ACC112 (cell line): Measurements from ENCODE around the gene TUSC2.

Source experiments
- H2AFZ ChIP-seq: fragments of 200-600 bp; sonication (generic); one replicate; pipeline ENCODE4 v1.6.0; 2017; ENCODE audit warnings: antibody characterized with exemption, low read length; ENCODE audit not compliant: unreplicated experiment
- H3K27ac ChIP-seq: fragments of 200-600 bp; sonication (generic); 2 replicates; pipeline ENCODE4 v1.5.1; 2014; ENCODE audit warnings: low read depth, mild to moderate bottlenecking, antibody characterized with exemption, low read length, moderate library complexity
- H3K27me3 ChIP-seq: fragments of 200-600 bp; sonication (generic); 2 replicates; pipeline ENCODE4 v1.6.1; 2014; ENCODE audit warnings: mild to moderate bottlenecking, antibody characterized with exemption, low read length, moderate library complexity, mixed read lengths; ENCODE audit not compliant: insufficient read depth
- H3K36me3 ChIP-seq: fragments of 200-600 bp; sonication (generic); 2 replicates; pipeline ENCODE4 v1.6.1; 2016; ENCODE audit warnings: mild to moderate bottlenecking, antibody characterized with exemption, low read length, moderate library complexity, mixed read lengths; ENCODE audit not compliant: insufficient read depth
- H3K4me1 ChIP-seq: fragments of 200-600 bp; sonication (generic); one replicate; pipeline ENCODE4 v1.6.1; 2016; ENCODE audit warnings: low read length, mixed read lengths; ENCODE audit not compliant: insufficient read depth, unreplicated experiment, control insufficient read depth
- H3K4me3 ChIP-seq: fragments of 200-600 bp; sonication (generic); 2 replicates; pipeline ENCODE4 v1.5.1; 2014; ENCODE audit warnings: mild to moderate bottlenecking, low read depth, low read length
- H3K79me2 ChIP-seq: fragments of 200-600 bp; sonication (generic); one replicate; pipeline ENCODE4 v1.6.0; 2016; ENCODE audit warnings: low read length; ENCODE audit not compliant: control insufficient read depth, unreplicated experiment, insufficient read depth

TUSC2 gene

DNA sequence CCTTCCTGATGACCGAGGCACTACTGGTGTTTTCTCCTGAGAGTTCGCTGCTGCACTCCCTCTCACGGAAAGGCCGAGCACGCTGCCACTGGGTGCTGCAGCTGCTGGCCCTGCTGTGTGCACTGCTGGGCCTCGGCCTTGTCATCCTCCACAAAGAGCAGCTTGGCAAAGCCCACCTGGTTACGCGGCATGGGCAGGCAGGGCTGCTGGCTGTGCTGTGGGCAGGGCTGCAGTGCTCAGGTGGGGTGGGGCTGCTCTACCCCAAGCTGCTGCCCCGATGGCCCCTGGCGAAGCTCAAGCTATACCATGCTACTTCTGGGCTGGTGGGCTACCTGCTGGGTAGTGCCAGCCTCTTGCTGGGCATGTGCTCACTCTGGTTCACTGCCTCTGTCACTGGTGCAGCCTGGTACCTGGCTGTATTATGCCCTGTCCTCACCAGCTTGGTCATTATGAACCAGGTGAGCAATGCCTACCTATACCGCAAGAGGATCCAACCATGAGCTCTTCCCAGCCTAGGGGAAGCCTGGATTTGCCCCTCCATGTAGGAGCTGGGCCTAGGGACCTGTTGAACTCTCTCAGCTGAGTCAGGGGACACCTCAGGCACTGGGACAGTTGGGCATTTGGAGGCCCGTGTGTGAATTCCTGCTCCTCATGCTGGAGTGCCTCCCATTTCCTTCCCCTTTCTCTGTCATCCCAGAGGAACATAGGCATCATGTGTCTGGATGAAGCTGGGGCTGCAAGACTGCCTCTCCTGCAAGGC lies 25.4 kb upstream of the TUSC2 start:
- Histone ChIP-seq H3K27me3 (no peaks in the 10 kb centered on the region), H3K4me1 (peaks cover 41% of the 10 kb centered on the region), H3K36me3 (no peaks in the 10 kb centered on the region), H2AFZ (no peak overlapping the region), H3K4me3 (no peak overlapping the region), H3K79me2 (peaks cover 62% of the 10 kb centered on the region), H3K27ac (peak overlapping the region; percentile 21)

DNA sequence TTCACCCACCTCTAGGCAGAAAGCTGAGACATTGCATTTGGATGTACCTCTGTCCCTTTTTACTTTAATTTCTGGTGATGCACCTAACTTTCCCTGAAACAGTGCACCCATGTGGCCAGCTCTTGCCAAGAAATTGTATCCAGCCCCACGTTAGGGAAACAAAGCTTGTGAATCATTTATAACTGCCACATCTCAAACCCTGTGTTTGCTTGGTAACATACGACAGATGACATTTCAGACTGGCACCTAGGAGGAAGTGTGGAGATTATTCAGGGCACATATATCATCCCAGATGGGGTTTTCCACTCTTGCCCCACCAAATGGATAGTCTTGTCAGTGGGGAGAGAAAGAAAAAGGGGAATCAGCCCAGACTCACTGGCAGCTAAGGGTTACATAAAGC lies 24.8 kb upstream of the TUSC2 start:
- Histone ChIP-seq H3K79me2 (peaks cover 56% of the 10 kb centered on the region), H2AFZ (no peak overlapping the region), H3K4me3 (no peak overlapping the region), H3K36me3 (no peaks in the 10 kb centered on the region), H3K27me3 (no peaks in the 10 kb centered on the region), H3K27ac (peak overlapping the region; percentile 21), H3K4me1 (peaks cover 37% of the 10 kb centered on the region)

DNA sequence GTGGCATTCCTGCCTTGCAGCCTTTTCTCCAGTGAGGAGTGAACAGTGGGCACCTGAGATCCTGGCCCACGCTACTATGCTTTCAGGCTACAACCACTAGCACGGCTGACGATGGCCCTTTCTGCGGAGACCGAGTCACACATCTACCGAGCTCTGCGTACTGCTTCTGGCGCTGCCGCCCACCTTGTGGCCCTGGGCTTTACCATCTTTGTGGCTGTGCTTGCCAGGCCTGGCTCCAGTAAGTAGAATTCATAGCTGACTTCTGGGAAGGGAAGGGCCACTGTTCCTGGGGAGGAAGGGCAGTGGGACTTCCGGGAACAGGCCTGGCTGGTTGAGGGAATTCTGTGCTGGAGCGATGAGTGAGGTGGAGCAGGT lies 23.3 kb upstream of the TUSC2 start:
- peaks cover 22% of the 10 kb centered on the region for H3K4me1 ChIP-seq
- no peaks in the 10 kb centered on the region for H3K36me3 ChIP-seq

DNA sequence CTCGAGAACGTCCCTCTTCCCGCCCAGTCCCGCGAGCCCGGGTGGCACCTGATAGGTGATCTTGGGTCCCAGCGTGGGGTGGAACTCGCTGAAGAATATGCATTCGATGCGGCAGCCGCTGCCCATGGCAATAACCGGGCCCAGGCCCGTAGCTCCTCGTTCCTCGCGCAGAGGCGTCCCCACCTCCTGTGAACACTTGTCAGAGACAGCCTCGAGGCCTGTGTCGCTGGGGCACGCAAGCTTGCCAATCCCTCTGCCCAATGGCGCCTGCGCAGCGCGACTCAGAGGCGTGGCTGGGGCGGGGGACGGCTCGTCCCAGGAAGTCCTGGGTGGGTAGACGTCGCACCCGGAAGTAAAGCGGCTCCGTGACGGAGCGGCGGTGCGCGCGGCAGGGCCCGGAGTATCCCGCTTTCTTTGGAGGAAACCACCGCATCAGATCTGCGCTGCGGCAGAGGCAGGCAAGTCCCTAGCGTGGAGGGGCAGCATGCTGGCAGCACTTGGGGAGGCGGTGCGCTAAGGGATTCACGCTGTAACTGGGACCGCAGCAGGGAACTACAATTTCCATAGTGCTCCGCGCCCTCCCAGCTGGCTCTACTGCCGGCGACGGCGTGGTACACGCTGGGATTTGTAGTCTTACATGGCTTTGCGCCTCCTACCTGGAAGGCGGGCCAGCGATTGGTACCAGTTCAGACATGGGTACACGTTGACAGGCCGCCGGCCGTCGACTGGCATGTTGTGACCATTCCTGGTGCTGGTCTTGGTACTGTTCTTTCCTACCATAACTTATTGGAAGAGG lies 22.7 kb upstream of the TUSC2 start, which contains the start of the genes CYB561D2 and NPRL2:
Gene CYB561D2 (plus strand): TSS at position 336 of the 796 bp plus-strand sequence. CDS start 572 bp downstream, outside the sequence.
Gene NPRL2 (minus strand): TSS at position 249 of the 796 bp plus-strand sequence. CDS start 123 bp downstream, at position 126.
- H3K27me3 ChIP-seq, result no peaks in the 10 kb centered on the region
- H3K4me3 ChIP-seq, result peak within 1 kb of the TSS; percentile 98
- peaks cover 16% of the 10 kb centered on the region for H3K4me1 ChIP-seq
- peak within 1 kb of the TSS; percentile 81 for H3K27ac ChIP-seq
- H3K79me2 ChIP-seq, result peaks cover 35% of the 10 kb centered on the region
- H3K36me3 ChIP-seq, result no peaks in the 10 kb centered on the region
- peak within 1 kb of the TSS; percentile 79 for H2AFZ ChIP-seq

More for the DNA sequence above, 23.3 kb upstream of the TUSC2 start:
- H3K27ac ChIP-seq, result 0 out of 2 replicates have a peak overlapping the region, but pooled peaks have one; percentile 81
- H3K79me2 ChIP-seq, result peaks cover 41% of the 10 kb centered on the region
- H3K27me3 ChIP-seq, result no peaks in the 10 kb centered on the region
- H3K4me3 ChIP-seq, result peak overlapping the region; percentile 98
- no peak overlapping the region for H2AFZ ChIP-seq

DNA sequence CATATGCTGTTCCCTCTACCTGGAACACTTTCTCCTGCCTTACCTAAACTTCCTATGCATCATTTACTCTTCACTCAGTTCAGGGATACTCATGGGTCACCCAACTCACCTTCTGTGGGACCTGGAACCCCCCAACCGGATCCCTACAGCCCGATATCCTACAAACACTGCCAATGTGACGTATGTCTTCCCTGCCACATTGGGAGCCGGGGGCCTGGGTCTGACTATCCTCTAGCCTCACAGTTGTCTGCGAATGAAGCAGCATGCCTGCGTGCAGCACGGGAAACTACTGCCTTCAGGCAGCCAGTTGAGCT lies 22.1 kb upstream of the TUSC2 start:
- Histone ChIP-seq H3K27me3 (no peaks in the 10 kb centered on the region), H3K4me3 (peak overlapping the region; percentile 98), H3K36me3 (no peaks in the 10 kb centered on the region), H3K27ac (peak overlapping the region; percentile 30; the same call in 1 of the 2 replicates), H2AFZ (peak overlapping the region; percentile 79), H3K79me2 (peaks cover 30% of the 10 kb centered on the region), H3K4me1 (peaks cover 14% of the 10 kb centered on the region)

DNA sequence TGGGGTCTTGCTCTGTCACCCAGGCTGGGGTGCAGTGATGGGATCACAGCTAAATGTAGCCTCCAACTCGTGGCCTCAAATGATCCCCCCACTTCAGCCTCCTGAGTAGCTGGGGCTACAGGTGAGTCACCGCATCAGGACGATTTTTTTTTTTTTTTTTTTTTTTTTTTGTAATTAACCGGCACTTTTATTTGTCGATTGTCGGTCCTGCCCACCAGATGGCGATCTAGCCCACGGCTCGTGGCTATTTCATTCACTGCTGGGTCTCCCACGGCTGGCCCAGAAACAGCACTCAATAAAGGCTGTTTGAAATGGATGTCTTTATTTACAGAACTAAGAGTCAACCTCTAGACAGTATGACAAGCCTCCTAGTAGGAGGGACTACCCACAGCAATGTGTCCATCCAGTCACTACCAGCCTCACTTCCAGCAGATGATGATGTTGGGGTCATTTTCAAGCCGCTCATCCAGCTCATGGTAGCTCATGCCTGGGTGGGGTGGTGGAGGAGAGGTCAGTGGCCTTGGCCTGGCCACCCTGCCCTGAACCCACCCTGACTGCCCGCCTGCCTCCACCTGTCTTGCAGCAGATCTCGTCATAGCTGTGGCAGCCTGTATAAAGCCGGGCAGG lies 19.3 kb upstream of the TUSC2 start:
- no peaks in the 10 kb centered on the region for H3K27me3 ChIP-seq
- no peak overlapping the region for H3K4me3 ChIP-seq
- H3K36me3 ChIP-seq, result no peaks in the 10 kb centered on the region
- H3K27ac ChIP-seq, result no peak overlapping the region
- peaks cover 14% of the 10 kb centered on the region for H3K4me1 ChIP-seq
- peaks cover 18% of the 10 kb centered on the region for H3K79me2 ChIP-seq
- no peak overlapping the region for H2AFZ ChIP-seq

DNA sequence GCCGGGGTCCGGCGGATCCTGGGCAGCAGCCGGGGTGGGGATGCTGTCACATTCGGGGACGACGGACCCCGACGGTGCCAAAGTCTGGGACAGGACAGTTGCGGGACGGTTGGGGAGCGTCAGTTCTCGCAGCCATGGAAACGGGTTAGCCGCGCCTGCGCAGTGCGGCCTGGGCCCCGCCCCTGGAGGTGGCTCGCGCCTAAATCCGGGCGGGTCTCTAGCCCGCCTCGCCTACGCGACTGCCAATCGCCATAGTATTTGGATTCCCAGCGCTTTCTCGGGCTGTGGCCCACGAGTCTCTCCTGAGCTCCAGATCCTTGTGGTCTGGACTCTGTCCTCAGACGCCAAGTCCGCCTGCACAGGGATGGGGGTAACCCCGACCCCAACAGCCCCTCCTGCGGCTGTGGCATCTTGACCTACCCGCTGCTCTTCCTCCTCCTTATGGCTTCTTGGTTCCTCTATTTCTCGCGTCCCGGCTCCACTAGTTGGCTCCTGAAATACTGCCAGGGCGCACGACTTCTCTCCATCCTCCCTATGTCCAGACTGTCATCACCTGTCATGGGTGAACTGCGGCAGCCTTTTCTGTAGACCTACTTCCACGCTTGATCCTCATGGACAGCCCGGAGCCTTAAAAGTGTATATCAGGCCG lies 17.7 kb upstream of the TUSC2 start, which contains the start of gene ZMYND10:
Gene ZMYND10 (minus strand): TSS at position 147 of the 649 bp plus-strand sequence. CDS start 153 bp downstream, outside the sequence.
- no peaks in the 10 kb centered on the region for H3K36me3 ChIP-seq
- peak within 1 kb of the TSS; percentile 70 for H3K4me3 ChIP-seq
- H3K27me3 ChIP-seq, result no peaks in the 10 kb centered on the region
- no peak within 1 kb of the TSS for H3K27ac ChIP-seq
- H3K4me1 ChIP-seq, result peaks cover 9% of the 10 kb centered on the region
- peaks cover 10% of the 10 kb centered on the region for H3K79me2 ChIP-seq
- H2AFZ ChIP-seq, result peak within 1 kb of the TSS; percentile 83

DNA sequence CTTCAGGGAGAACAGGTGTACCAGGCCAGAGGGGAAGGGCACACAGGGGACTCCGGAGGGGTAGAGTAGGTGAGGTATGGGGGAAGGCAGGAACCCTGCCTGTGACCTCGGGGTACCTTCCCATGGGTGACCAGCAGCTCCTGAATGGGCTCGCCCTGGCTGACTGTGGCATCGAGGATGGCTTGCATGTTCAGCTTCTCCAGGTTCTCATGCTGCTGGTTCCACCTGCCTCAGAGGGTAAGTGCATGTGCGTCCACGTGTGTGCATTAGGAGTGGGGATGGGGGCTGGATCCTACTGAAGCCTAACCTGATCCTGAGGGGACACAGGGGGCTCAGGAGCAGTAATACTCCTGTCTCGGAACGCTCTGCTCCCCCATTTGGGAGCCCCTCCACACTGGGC lies 17.0 kb upstream of the TUSC2 start:
- Histone ChIP-seq H3K27ac (no peak overlapping the region), H3K4me1 (peaks cover 9% of the 10 kb centered on the region), H3K36me3 (no peaks in the 10 kb centered on the region), H3K79me2 (peaks cover 13% of the 10 kb centered on the region), H3K27me3 (no peaks in the 10 kb centered on the region), H2AFZ (no peak overlapping the region), H3K4me3 (peak overlapping the region; percentile 70)

GRCh38 chr3:50342813-50343633 lies 15.0 kb upstream of the TUSC2 start:
- Histone ChIP-seq H2AFZ (no peak overlapping the region), H3K36me3 (no peaks in the 10 kb centered on the region), H3K4me1 (peaks cover 19% of the 10 kb centered on the region), H3K27me3 (no peaks in the 10 kb centered on the region), H3K79me2 (peaks cover 24% of the 10 kb centered on the region), H3K4me3 (no peak overlapping the region), H3K27ac (no peak overlapping the region)
